Osteoblast (primary cell): ENCODE results near the gene RNF186. TPM values are rescaled to one million over a fixed set of nuclear protein-coding genes. Genes with fewer than 3 reads are reported as not detected.

Source experiments
- DNase-seq: peaks from one replicate; pipeline ENCODE4 v3.0.0; 2011; ENCODE audit warnings: low spot score, mixed read lengths; ENCODE audit not compliant: insufficient read length; ENCODE audit errors: missing footprints
- H2AFZ ChIP-seq: 2 replicates; pipeline ENCODE4 v1.6.0; 2011; ENCODE audit warnings: mild to moderate bottlenecking, low read length
- H3K27ac ChIP-seq: 2 replicates; pipeline ENCODE4 v1.5.1; 2011; ENCODE audit warnings: mild to moderate bottlenecking, low read depth, low read length, moderate library complexity
- H3K27me3 ChIP-seq: 2 replicates; pipeline ENCODE4 v1.6.0; 2012; ENCODE audit warnings: mild to moderate bottlenecking, control low read depth, inconsistent platforms, low read length, moderate library complexity; ENCODE audit not compliant: insufficient read depth
- H3K36me3 ChIP-seq: 2 replicates; pipeline ENCODE4 v1.5.1; 2011; ENCODE audit warnings: mild to moderate bottlenecking, low read length, control low read depth, moderate library complexity; ENCODE audit not compliant: insufficient read depth
- H3K4me1 ChIP-seq: 2 replicates; pipeline ENCODE4 v1.5.1; 2011; ENCODE audit warnings: mild to moderate bottlenecking, low read length, control low read depth, moderate library complexity; ENCODE audit not compliant: insufficient read depth
- H3K4me2 ChIP-seq: 2 replicates; pipeline ENCODE4 v1.6.0; 2011; ENCODE audit warnings: mild to moderate bottlenecking, low read length; ENCODE audit not compliant: insufficient read depth
- H3K4me3 ChIP-seq: fragments of 200-600 bp; sonication (generic); 3 replicates; pipeline ENCODE4 v1.5.1; 2012; ENCODE audit warnings: mild to moderate bottlenecking, low read length, inconsistent platforms; ENCODE audit not compliant: insufficient read depth
- H3K79me2 ChIP-seq: 2 replicates; pipeline ENCODE4 v1.6.0; 2012; ENCODE audit warnings: mild to moderate bottlenecking, low read length, control low read depth, inconsistent platforms; ENCODE audit not compliant: insufficient read depth
- H3K9me3 ChIP-seq: 2 replicates; pipeline ENCODE4 v1.5.1; 2011; ENCODE audit warnings: low read depth, low read length, control low read depth
- H4K20me1 ChIP-seq: 2 replicates; pipeline ENCODE4 v1.6.0; 2012; ENCODE audit warnings: mild to moderate bottlenecking, low read length, control low read depth; ENCODE audit not compliant: insufficient read depth
- CTCF ChIP-seq: IDR thresholded peaks from 2 replicates; pipeline ENCODE4 v1.5.1; 2011; ENCODE audit warnings: mild to moderate bottlenecking, low read depth, low read length, moderate library complexity; ENCODE audit errors: extremely low read depth
- total RNA-seq: library from RNA; depleted of rRNA; stranded (reverse); fragments of >200 nt; gene quantifications from 2 replicates; pipeline ENCODE4 v1.2.3, GENCODE V29; 2012

RNF186 gene
- total RNA-seq, 1 donor, result not detected

GRCh38 chr1:19825298-19825697 is 10.2 kb upstream of the RNF186 start:
- Histone ChIP-seq H3K36me3 (no peaks in the 10 kb centered on the region), H3K79me2 (no peaks in the 10 kb centered on the region), H2AFZ (no peak overlapping the region), H3K4me3 (no peak overlapping the region), H3K4me2 (no peak overlapping the region), H4K20me1 (no peaks in the 10 kb centered on the region), H3K27me3 (peaks cover 11% of the 10 kb centered on the region), H3K4me1 (no peaks in the 10 kb centered on the region), H3K27ac (no peak overlapping the region), H3K9me3 (no peaks in the 10 kb centered on the region)
- DNase-seq, result no peak
- no peak for TF ChIP-seq CTCF

GRCh38 chr1:19824541-19824940 is 9.5 kb upstream of the RNF186 start:
- Histone ChIP-seq H3K27ac (no peak overlapping the region), H4K20me1 (no peaks in the 10 kb centered on the region), H3K36me3 (no peaks in the 10 kb centered on the region), H3K27me3 (peaks cover 10% of the 10 kb centered on the region), H3K4me2 (no peak overlapping the region), H3K9me3 (no peaks in the 10 kb centered on the region), H2AFZ (no peak overlapping the region), H3K4me1 (no peaks in the 10 kb centered on the region), H3K4me3 (no peak overlapping the region), H3K79me2 (no peaks in the 10 kb centered on the region)
- no peak for DNase-seq
- no peak for TF ChIP-seq CTCF

GRCh38 chr1:19824036-19824435 is 9.0 kb upstream of the RNF186 start:
- no peak overlapping the region for H3K4me3 ChIP-seq
- no peak for DNase-seq
- no peaks in the 10 kb centered on the region for H3K9me3 ChIP-seq
- peaks cover 7% of the 10 kb centered on the region for H3K27me3 ChIP-seq
- H2AFZ ChIP-seq, result no peak overlapping the region
- H3K4me2 ChIP-seq, result no peak overlapping the region
- H3K36me3 ChIP-seq, result no peaks in the 10 kb centered on the region
- H4K20me1 ChIP-seq, result no peaks in the 10 kb centered on the region
- H3K79me2 ChIP-seq, result no peaks in the 10 kb centered on the region
- no peak overlapping the region for H3K27ac ChIP-seq
- TF ChIP-seq CTCF, result no peak
- H3K4me1 ChIP-seq, result no peaks in the 10 kb centered on the region

GRCh38 chr1:19819701-19820100 is 4.6 kb upstream of the RNF186 start:
- Histone ChIP-seq H3K36me3 (no peaks in the 10 kb centered on the region), H3K79me2 (no peaks in the 10 kb centered on the region), H3K4me3 (no peak overlapping the region), H3K27me3 (peaks cover 11% of the 10 kb centered on the region), H3K4me2 (no peak overlapping the region), H3K4me1 (no peaks in the 10 kb centered on the region), H2AFZ (no peak overlapping the region), H3K27ac (no peak overlapping the region), H4K20me1 (no peaks in the 10 kb centered on the region), H3K9me3 (no peaks in the 10 kb centered on the region)
- no peak for DNase-seq
- TF ChIP-seq CTCF, result no peak
